Measurements from ENCODE around the gene PGM1. TPM values are rescaled to one million over a fixed set of nuclear protein-coding genes. Genes with fewer than 3 reads are reported as not detected.

PGM1 gene
- total RNA-seq, 1 donor from 2014 or later = 22.7 TPM

GRCh38 chr1:63659448-63659847 is 66.2 kb downstream of the PGM1 start:
- no peak overlapping the region for H3K4me3 ChIP-seq
- Mint-ChIP-seq H3K4me3 (no peak overlapping the region), H3K27ac (no peak overlapping the region), H3K4me1 (peaks cover 14% of the 10 kb centered on the region), H3K9me3 (no peaks in the 10 kb centered on the region), H3K36me3 (peaks cover 2% of the 10 kb centered on the region), H3K27me3 (ENCODE audit: insufficient read depth, low read depth) (peaks cover 4% of the 10 kb centered on the region)
- no peak overlapping the region for H2AFZ ChIP-seq (replicated peaks)
- H3K79me2 ChIP-seq (ENCODE audit: low read depth) = no peaks in the 10 kb centered on the region
- no peaks in the 10 kb centered on the region for H3K4me1 ChIP-seq
- H4K20me1 ChIP-seq (ENCODE audit: low read depth) = no peaks in the 10 kb centered on the region
- DNase-seq (ENCODE audit: low spot score) = no peak
- no peaks in the 10 kb centered on the region for H3K27me3 ChIP-seq
- no peak overlapping the region for H3K9ac ChIP-seq
- H3K4me2 ChIP-seq = no peak overlapping the region
- no peak for TF ChIP-seq CTCF (IDR thresholded peaks at IDR 0.05)
- no peak for TF ChIP-seq EZH2 (IDR thresholded peaks at IDR 0.05)
- no peak for TF ChIP-seq EZH2phosphoT487 (IDR thresholded peaks at IDR 0.05)
- H3K9me3 ChIP-seq (ENCODE audit: low read depth) = no peaks in the 10 kb centered on the region
- no peaks in the 10 kb centered on the region for H3K36me3 ChIP-seq
- H3F3A ChIP-seq (ENCODE audit: low read depth) = no peaks in the 10 kb centered on the region
- H3K27ac ChIP-seq = no peak overlapping the region

DNA sequence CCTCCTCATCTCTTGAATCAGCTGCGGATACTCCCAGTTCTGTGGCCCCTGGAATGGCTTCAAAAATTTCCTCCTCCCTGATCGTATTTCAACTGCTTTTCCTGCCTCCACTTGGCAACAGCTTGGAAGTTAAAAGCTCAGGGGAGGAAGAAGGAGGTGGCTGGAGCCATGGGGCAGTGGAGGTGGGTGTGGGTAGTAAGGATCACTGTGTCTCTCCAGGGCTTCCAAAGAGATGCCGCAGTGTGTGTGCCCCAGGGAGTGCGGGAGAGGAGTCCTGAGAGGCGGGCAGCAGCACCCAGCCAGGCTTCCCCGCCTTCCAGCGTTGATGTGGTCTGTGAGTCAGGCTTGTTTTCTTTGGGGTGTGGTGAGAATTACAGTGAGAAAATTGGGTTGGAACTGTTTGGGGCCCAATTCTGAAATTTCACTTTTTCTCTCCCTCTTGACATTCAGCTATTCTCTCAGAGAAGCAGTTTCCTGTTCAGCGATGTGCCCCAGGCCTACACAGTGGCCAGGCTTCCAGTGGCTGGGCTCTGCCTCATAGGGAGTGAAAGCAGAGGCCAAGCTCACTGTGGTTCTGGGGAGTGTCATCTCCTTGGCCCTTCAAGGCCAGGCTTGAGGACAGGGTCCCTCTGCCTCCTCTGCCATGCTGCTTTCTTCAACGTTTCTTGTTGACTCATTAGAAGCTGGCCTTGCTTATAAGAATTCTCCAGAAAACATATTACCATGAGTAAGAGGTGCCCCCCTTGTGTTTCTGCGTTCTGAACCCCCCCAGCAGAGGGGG is 69.0 kb downstream of the PGM1 start:
- H3K79me2 ChIP-seq (ENCODE audit: low read depth) = no peaks in the 10 kb centered on the region
- H3K36me3 ChIP-seq = no peaks in the 10 kb centered on the region
- no peak for TF ChIP-seq EZH2phosphoT487 (IDR thresholded peaks at IDR 0.05)
- no peak for TF ChIP-seq CTCF (IDR thresholded peaks at IDR 0.05)
- no peak for TF ChIP-seq EZH2 (IDR thresholded peaks at IDR 0.05)
- no peak overlapping the region for H3K9ac ChIP-seq
- no peaks in the 10 kb centered on the region for H4K20me1 ChIP-seq (ENCODE audit: low read depth)
- Mint-ChIP-seq H3K36me3 (peaks cover 2% of the 10 kb centered on the region), H3K27me3 (ENCODE audit: insufficient read depth, low read depth) (peaks cover 2% of the 10 kb centered on the region), H3K9me3 (peaks cover 5% of the 10 kb centered on the region), H3K27ac (no peak overlapping the region), H3K4me3 (no peak overlapping the region), H3K4me1 (peaks cover 14% of the 10 kb centered on the region)
- no peak overlapping the region for H2AFZ ChIP-seq (replicated peaks)
- H3K27ac ChIP-seq = no peak overlapping the region
- H3F3A ChIP-seq (ENCODE audit: low read depth) = no peaks in the 10 kb centered on the region
- H3K4me3 ChIP-seq = no peak overlapping the region
- no peaks in the 10 kb centered on the region for H3K9me3 ChIP-seq (ENCODE audit: low read depth)
- no peaks in the 10 kb centered on the region for H3K4me1 ChIP-seq
- no peaks in the 10 kb centered on the region for H3K27me3 ChIP-seq
- H3K4me2 ChIP-seq = no peak overlapping the region
- no peak for DNase-seq (ENCODE audit: low spot score)

DNA sequence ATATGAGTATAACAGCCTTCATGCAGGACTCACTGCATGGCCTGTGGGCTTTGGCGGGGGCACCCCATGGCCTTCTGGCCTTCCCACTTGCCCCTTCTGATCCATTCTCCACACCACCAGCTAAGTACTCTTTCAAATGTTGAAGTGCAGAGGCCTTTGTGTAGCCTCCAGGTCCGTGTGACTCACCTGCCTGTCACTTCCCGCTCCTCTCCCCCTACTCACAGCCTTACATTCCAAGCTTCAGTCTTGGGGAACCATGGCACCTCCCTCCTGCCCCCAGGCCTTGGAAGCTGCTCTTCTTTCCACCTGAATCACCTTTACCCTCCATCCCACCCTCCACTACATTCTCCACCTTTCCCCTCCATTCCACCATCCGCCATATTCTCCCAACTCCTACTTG is 69.6 kb downstream of the PGM1 start:
- H3K9ac ChIP-seq = no peak overlapping the region
- no peak for DNase-seq (ENCODE audit: low spot score)
- H3K27me3 ChIP-seq = no peaks in the 10 kb centered on the region
- H3K9me3 ChIP-seq (ENCODE audit: low read depth) = no peaks in the 10 kb centered on the region
- Mint-ChIP-seq H3K4me1 (peaks cover 14% of the 10 kb centered on the region), H3K4me3 (no peak overlapping the region), H3K36me3 (peaks cover 2% of the 10 kb centered on the region), H3K27me3 (ENCODE audit: insufficient read depth, low read depth) (peaks cover 2% of the 10 kb centered on the region), H3K27ac (no peak overlapping the region), H3K9me3 (peaks cover 5% of the 10 kb centered on the region)
- no peak overlapping the region for H3K27ac ChIP-seq
- no peak overlapping the region for H3K4me2 ChIP-seq
- H3K79me2 ChIP-seq (ENCODE audit: low read depth) = no peaks in the 10 kb centered on the region
- H4K20me1 ChIP-seq (ENCODE audit: low read depth) = no peaks in the 10 kb centered on the region
- H3K4me1 ChIP-seq = no peaks in the 10 kb centered on the region
- H3F3A ChIP-seq (ENCODE audit: low read depth) = no peaks in the 10 kb centered on the region
- H3K4me3 ChIP-seq = no peak overlapping the region
- no peaks in the 10 kb centered on the region for H3K36me3 ChIP-seq
- no peak for TF ChIP-seq EZH2 (IDR thresholded peaks at IDR 0.05)
- no peak for TF ChIP-seq EZH2phosphoT487 (IDR thresholded peaks at IDR 0.05)
- no peak overlapping the region for H2AFZ ChIP-seq (replicated peaks)

DNA sequence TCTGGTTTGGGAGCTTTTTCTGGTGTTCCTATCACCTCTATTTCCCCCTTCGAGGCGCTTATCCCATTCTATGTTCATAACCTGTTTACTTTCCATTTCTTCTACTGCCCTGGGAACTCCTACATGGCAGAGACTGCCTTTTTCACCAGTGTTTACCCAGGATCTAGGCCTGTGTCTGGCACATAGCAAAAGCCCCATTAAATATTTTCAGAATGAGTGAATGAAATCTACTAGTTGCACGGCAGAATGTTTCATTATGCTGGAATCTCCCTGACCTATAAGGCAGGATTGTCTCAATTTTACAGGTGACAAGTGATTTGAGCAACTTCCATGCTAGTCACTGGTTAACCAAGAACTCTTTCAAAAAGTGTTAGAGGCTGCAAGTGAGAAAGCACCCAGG is 70.1 kb downstream of the PGM1 start:
- H3F3A ChIP-seq (ENCODE audit: low read depth) = no peaks in the 10 kb centered on the region
- no peak overlapping the region for H3K9ac ChIP-seq
- H3K4me3 Mint-ChIP-seq = no peak overlapping the region
- H3K27me3 ChIP-seq = no peaks in the 10 kb centered on the region
- H3K36me3 ChIP-seq = no peaks in the 10 kb centered on the region
- no peaks in the 10 kb centered on the region for H3K9me3 ChIP-seq (ENCODE audit: low read depth)
- H3K4me2 ChIP-seq = no peak overlapping the region
- no peak overlapping the region for H3K4me3 ChIP-seq
- H3K27me3 Mint-ChIP-seq (ENCODE audit: insufficient read depth, low read depth) = peaks cover 2% of the 10 kb centered on the region
- no peaks in the 10 kb centered on the region for H4K20me1 ChIP-seq (ENCODE audit: low read depth)
- no peak overlapping the region for H2AFZ ChIP-seq (replicated peaks)
- no peaks in the 10 kb centered on the region for H3K4me1 ChIP-seq
- H3K4me1 Mint-ChIP-seq = peaks cover 14% of the 10 kb centered on the region
- no peak overlapping the region for H3K27ac Mint-ChIP-seq
- no peaks in the 10 kb centered on the region for H3K79me2 ChIP-seq (ENCODE audit: low read depth)
- no peak for DNase-seq (ENCODE audit: low spot score)
- TF ChIP-seq CTCF (IDR thresholded peaks at IDR 0.05) (no peak), EZH2phosphoT487 (IDR thresholded peaks at IDR 0.05) (no peak), EZH2 (IDR thresholded peaks at IDR 0.05) (no peak)
- H3K27ac ChIP-seq = no peak overlapping the region
- peaks cover 5% of the 10 kb centered on the region for H3K9me3 Mint-ChIP-seq
- peaks cover 2% of the 10 kb centered on the region for H3K36me3 Mint-ChIP-seq

Data from neural progenitor cell (in vitro differentiated cells).